Mucosa of descending colon (tissue), 3 donors: ENCODE measurements around the gene MRPL36. TPM values are rescaled to one million over a fixed set of nuclear protein-coding genes. Genes with fewer than 3 reads are reported as not detected.

Experiments
- ATAC-seq: fragments of 200-7000 bp; cut with Tn5 transposase; one replicate; pipeline ENCODE4 v1.9.1; 2020; ENCODE audit warnings: mild to moderate bottlenecking, moderate library complexity
- DNase-seq, 3 donors: peaks; one replicate each; pipeline ENCODE4 v3.0.0-alpha.2; 2020
- H3K36me3 ChIP-seq: fragments of 200-600 bp; one replicate; pipeline ENCODE4 v1.8.0; 2021; ENCODE audit warnings: low read depth, mild to moderate bottlenecking
- H3K4me1 ChIP-seq: fragments of 200-600 bp; one replicate; pipeline ENCODE4 v1.8.0; 2021; ENCODE audit warnings: low read depth, mild to moderate bottlenecking
- H3K4me3 ChIP-seq: fragments of 200-600 bp; one replicate; pipeline ENCODE4 v1.8.0; 2021; ENCODE audit warnings: mild to moderate bottlenecking
- H3K9me3 ChIP-seq: fragments of 200-600 bp; one replicate; pipeline ENCODE4 v1.8.0; 2021; ENCODE audit warnings: mild to moderate bottlenecking
- intact Hi-C, 2 donors: fragments of 100-400 bp; cut with DNase I in 1 of 2; cut with micrococcal nuclease in 1 of 2; formaldehyde crosslinking; loops; one replicate each; pipeline versions ENCODE4 v1.11.0 to v1.11.1; 2022; cut with DNase I, micrococcal nuclease
- total RNA-seq, 3 donors: library from RNA; stranded (reverse); fragmentation: NEBNext Ultra II Directional in 2 of 3; extraction: Animal tissue kit (Norgen Biotek cat#: 25700) in 2 of 3; gene quantifications; one replicate each; pipeline versions ENCODE4 v1.2.1 to v1.2.4, GENCODE V29; 2021 to 2023
- TF ChIP-seq, protein P1 (sequence below): fragments of 200-600 bp; IDR thresholded peaks from one replicate; pipeline ENCODE4 v1.8.0; 2022; ENCODE audit warnings: antibody characterized with exemption, mild to moderate bottlenecking
- donor health status: DM: no; HTN: no; CAD: no; lungs with moderate emphysema.
- donor health status: DM: no; HTN: no; CAD: no.
- donor health status: DM: no; HTN: yes; CAD: no.

MRPL36 gene
- total RNA-seq, 3 donors from 2014 or later, result 26.3 to 41.4 (median 28.6) TPM

DNA sequence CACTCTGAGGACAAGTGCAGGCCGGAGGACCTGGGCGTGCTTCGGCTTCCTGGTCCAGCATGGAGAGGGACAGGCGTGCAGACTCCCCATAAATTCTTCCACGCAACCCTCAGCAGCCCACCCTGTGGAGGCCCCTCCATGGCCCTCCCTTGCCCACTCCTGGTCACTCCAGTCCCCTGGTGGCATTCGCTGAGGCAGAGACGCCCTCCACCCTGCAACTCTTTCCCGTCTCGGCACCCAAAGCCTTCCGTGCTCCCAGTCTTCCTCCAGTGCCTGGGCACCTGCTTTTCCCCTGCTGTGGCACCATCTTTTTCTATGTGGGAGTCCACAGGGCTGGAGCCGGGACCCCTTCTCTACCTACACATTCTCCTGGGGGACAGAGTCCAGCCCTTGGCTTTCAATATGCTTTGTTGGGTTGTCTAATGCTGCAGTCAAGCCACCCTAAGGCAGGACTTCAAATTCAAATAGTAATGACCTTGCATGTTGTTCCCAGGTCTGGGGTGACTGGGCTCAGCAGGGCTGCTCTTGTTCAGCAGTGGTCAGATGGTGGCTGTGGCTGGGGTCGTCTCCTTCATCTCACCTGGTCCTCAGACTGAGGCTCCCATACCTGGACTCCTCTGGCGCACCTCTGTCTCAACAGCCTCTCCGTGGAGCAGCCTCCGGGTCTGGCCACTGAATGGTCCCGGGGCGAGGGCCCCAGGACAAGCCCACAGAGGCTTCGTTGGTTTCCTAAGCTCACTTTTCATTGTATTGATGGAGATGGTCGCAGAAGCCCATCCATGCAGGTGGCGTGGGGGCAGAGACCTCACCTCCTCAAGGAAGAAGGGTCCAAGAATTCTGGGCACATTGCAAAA is 15.2 kb downstream of the MRPL36 start:
- Histone ChIP-seq H3K4me3 (no peak overlapping the region), H3K9me3 (no peaks in the 10 kb centered on the region), H3K36me3 (no peaks in the 10 kb centered on the region), H3K4me1 (no peaks in the 10 kb centered on the region)
- intact Hi-C loops, result no loop called here
- DNase-seq (no peak), ATAC-seq (no peak)
- TF ChIP-seq, protein P1, sequence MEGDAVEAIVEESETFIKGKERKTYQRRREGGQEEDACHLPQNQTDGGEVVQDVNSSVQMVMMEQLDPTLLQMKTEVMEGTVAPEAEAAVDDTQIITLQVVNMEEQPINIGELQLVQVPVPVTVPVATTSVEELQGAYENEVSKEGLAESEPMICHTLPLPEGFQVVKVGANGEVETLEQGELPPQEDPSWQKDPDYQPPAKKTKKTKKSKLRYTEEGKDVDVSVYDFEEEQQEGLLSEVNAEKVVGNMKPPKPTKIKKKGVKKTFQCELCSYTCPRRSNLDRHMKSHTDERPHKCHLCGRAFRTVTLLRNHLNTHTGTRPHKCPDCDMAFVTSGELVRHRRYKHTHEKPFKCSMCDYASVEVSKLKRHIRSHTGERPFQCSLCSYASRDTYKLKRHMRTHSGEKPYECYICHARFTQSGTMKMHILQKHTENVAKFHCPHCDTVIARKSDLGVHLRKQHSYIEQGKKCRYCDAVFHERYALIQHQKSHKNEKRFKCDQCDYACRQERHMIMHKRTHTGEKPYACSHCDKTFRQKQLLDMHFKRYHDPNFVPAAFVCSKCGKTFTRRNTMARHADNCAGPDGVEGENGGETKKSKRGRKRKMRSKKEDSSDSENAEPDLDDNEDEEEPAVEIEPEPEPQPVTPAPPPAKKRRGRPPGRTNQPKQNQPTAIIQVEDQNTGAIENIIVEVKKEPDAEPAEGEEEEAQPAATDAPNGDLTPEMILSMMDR, result no peak

DNA sequence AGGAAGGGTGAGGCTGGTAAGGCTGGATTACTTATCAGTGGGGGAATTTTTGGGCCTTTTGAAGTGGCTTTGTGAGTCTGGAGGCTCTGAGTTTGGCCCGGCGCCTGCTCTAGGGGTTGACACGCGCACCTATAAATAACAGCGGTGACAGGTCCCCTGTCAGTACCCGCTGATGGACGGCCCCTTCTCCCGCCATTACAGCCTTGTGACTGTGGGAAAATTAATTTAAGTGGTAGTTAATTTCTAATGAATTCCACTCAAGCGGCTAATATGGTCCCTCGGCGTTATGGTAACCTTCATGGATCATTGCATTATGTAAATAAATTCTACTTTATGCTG is 16.5 kb downstream of the MRPL36 start:
- Histone ChIP-seq H3K9me3 (no peaks in the 10 kb centered on the region), H3K4me1 (no peaks in the 10 kb centered on the region), H3K36me3 (no peaks in the 10 kb centered on the region), H3K4me3 (no peak overlapping the region)
- DNase-seq (no peak), ATAC-seq (no peak)
- intact Hi-C loops, result no loop called here
- TF ChIP-seq, protein P1, result no peak

- Histone ChIP-seq H3K9me3 (no peaks in the 10 kb centered on the region), H3K4me3 (no peak overlapping the region), H3K4me1 (no peaks in the 10 kb centered on the region), H3K36me3 (no peaks in the 10 kb centered on the region)
- intact Hi-C loops, result no loop called here
- TF ChIP-seq, protein P1, result no peak
- DNase-seq, result no peak
- no peak for ATAC-seq
These were observed 17.0 kb downstream of the MRPL36 start for GRCh38 chr5:1782385-1783215.

DNA sequence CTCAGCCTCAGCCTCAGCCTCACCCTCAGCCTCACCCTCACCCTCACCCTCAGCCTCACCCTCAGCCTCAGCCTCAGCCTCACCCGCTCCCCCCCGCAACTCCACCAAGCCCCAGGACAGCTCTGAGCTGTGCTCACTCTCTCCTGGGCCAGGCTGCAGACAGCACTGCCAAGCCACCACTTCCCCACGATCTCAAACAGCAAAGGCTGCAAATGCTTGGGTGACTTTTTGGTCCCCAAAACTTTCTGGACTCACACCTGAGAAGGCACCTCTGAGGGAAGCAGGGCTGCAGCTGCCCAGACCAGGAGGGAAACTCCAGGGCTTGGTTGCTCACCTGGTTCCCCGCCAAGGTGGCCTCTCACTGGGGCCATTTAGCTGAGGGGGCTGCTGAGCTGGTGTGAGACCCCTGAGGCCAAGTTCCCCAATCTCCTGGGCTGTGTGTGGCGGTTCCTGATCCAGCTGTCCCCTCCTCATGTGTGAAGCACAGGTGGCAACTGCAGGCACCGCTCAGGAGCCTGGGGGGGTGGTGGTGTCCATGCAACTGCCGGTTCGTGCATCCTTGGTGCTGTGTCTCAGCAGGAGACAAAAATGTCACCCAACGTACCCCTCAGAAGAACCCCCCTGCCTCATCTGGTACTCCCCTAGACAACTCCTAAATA is 17.8 kb downstream of the MRPL36 start:
- no peak for DNase-seq
- Histone ChIP-seq H3K36me3 (no peaks in the 10 kb centered on the region), H3K4me1 (no peaks in the 10 kb centered on the region), H3K4me3 (no peak overlapping the region), H3K9me3 (no peaks in the 10 kb centered on the region)
- intact Hi-C loops, result no loop called here
- no peak for ATAC-seq
- TF ChIP-seq, protein P1, result no peak

- Histone ChIP-seq H3K9me3 (no peaks in the 10 kb centered on the region), H3K4me1 (no peaks in the 10 kb centered on the region), H3K4me3 (no peak overlapping the region), H3K36me3 (no peaks in the 10 kb centered on the region)
- DNase-seq (no peak), ATAC-seq (no peak)
- TF ChIP-seq, protein P1, result no peak
- intact Hi-C loops, result no loop called here
These were observed 18.5 kb downstream of the MRPL36 start for GRCh38 chr5:1781107-1781506.
